ENCODE measurements around the gene CERS4. TPM values are rescaled to one million over a fixed set of nuclear protein-coding genes. Genes with fewer than 3 reads are reported as not detected.

CERS4 gene
- total RNA-seq, 4 donors from 2014 or later = 56.9 to 73.5 (median 67.1) TPM

GRCh38 chr19:8305798-8306197, 96.6 kb downstream of the CERS4 start:
- peaks cover 0 to 45% (median 0%) of the 10 kb centered on the region in 3 donors for H3K36me3 ChIP-seq
- H3K27me3 ChIP-seq = no peaks in the 10 kb centered on the region
- WGBS, 2 donors = 75 to 78% methylated on average over 4 of the region's 4 CpGs
- TF ChIP-seq CTCF (IDR thresholded peaks at IDR 0.05) (no peak), POLR2A (IDR thresholded peaks at IDR 0.05) (no peak), EP300 (IDR thresholded peaks at IDR 0.05) (no peak)
- DNase-seq (ENCODE audit: low spot score in 2 of 2) = peak; percentile 1 to 3
- H3K9me3 ChIP-seq = no peaks in the 10 kb centered on the region
- no peak overlapping the region for H3K4me3 ChIP-seq
- H3K27ac ChIP-seq = peak overlapping the region in 1 of 4 donors; percentile 4
- peaks cover 0 to 40% (median 17%) of the 10 kb centered on the region in 4 donors for H3K4me1 ChIP-seq

- no peaks in the 10 kb centered on the region for H3K27me3 ChIP-seq
- WGBS, 2 donors = 73 to 80% methylated on average over 10 to 17 of the region's 17 CpGs
- no peak for TF ChIP-seq POLR2A (IDR thresholded peaks at IDR 0.05)
- no peak for TF ChIP-seq CTCF (IDR thresholded peaks at IDR 0.05)
- no peak for TF ChIP-seq EP300 (IDR thresholded peaks at IDR 0.05)
- DNase-seq (ENCODE audit: low spot score in 2 of 2) = peak in 1 of 2 donors; percentile 4
- peak overlapping the region in 1 of 4 donors; percentile 4 for H3K27ac ChIP-seq
- H3K9me3 ChIP-seq = no peaks in the 10 kb centered on the region
- peaks cover 0 to 40% (median 17%) of the 10 kb centered on the region in 4 donors for H3K4me1 ChIP-seq
- peaks cover 0 to 52% (median 0%) of the 10 kb centered on the region in 3 donors for H3K36me3 ChIP-seq
- H3K4me3 ChIP-seq = peak overlapping the region in 1 of 4 donors; percentile 66
Measured at GRCh38 chr19:8306235-8307054, 97.3 kb downstream of the CERS4 start.

- peak in 1 of 2 donors; percentile 7 for DNase-seq (ENCODE audit: low spot score in 2 of 2)
- H3K4me1 ChIP-seq = peaks cover 0 to 43% (median 17%) of the 10 kb centered on the region in 4 donors
- no peak for TF ChIP-seq EP300 (IDR thresholded peaks at IDR 0.05)
- TF ChIP-seq POLR2A (IDR thresholded peaks at IDR 0.05) = no peak
- TF ChIP-seq CTCF (IDR thresholded peaks at IDR 0.05) = no peak
- H3K36me3 ChIP-seq = peaks cover 0 to 52% (median 9%) of the 10 kb centered on the region in 3 donors
- H3K27me3 ChIP-seq = no peaks in the 10 kb centered on the region
- WGBS, 2 donors = 10 to 18% methylated on average over 23 to 24 of the region's 24 CpGs
- H3K4me3 ChIP-seq = peak overlapping the region; percentile 39 to 84 (median 72)
- H3K27ac ChIP-seq = peak overlapping the region in 3 of 4 donors; percentile 74 to 82 (median 79)
- H3K9me3 ChIP-seq = no peaks in the 10 kb centered on the region
Measured at GRCh38 chr19:8307400-8307964, 98.3 kb downstream of the CERS4 start.

- TF ChIP-seq CTCF (IDR thresholded peaks at IDR 0.05) (peak in 1 of 5 experiments; percentile 22), POLR2A (IDR thresholded peaks at IDR 0.05) (peak in 1 of 2 donors; percentile 51), EP300 (IDR thresholded peaks at IDR 0.05) (peak; percentile 79 to 88)
- H3K9me3 ChIP-seq = no peaks in the 10 kb centered on the region
- H3K27ac ChIP-seq = peak within 1 kb of the TSS in 3 of 4 donors; percentile 74 to 82 (median 79)
- peak; percentile 81 to 86 for DNase-seq (ENCODE audit: low spot score in 2 of 2)
- peaks cover 0 to 55% (median 10%) of the 10 kb centered on the region in 3 donors for H3K36me3 ChIP-seq
- peaks cover 0 to 40% (median 17%) of the 10 kb centered on the region in 4 donors for H3K4me1 ChIP-seq
- H3K4me3 ChIP-seq = peak within 1 kb of the TSS; percentile 39 to 84 (median 72)
- H3K27me3 ChIP-seq = no peaks in the 10 kb centered on the region
- WGBS, 2 donors = 0 to 2% methylated on average over 28 to 63 of the region's 63 CpGs
Measured at GRCh38 chr19:8307965-8308866, 99.0 kb downstream of the CERS4 start, which contains the start of gene CD320. TSS of gene CD320 (minus strand) at chr19:8308358. CDS start at chr19:8308290, 68 bp downstream.

Data from tibial nerve (tissue), 4 donors.